ENCODE results near the gene MRPS27.

MRPS27 gene

DNA sequence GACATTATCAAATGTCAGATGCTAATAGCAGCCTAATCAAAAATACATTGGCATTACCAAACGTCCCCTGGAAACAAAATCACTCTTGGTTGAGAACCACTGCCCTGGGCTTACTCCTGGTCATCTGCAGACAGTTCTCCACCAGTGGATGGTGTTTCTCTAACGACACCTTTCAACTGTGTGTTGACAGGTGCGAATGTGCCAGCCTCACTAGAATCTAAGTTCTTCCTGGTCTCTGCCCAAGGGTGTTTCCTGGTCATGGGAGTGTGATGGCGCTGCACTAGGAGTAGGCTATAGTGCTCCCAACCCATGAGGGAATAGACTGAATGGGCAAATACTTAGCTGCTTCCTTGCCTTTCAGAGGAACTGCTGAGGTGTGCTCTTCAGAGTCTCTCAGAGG lies 105.9 kb downstream of the MRPS27 start:
- no peak overlapping the region for H3K4me3 ChIP-seq
- H3K27ac ChIP-seq, result no peak overlapping the region

DNA sequence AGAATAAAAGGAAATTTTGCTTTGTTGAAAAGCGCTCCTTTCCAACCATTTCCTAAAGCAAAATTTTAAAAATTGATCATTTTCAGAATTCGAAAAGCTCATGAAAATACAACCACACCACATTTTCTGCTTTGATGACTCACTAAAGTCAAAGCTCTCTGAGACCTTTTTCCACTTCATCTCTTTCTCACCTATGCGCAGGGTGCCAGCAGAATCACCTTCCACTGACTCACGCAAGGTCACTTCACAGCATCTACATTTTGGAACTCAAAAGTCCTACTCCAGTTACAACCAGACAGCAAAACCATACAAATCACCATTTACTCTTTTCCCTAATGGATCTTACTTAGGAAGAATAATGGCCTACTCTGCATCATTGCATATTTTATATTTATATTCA lies 106.6 kb downstream of the MRPS27 start:
- no peak overlapping the region for H3K27ac ChIP-seq

DNA sequence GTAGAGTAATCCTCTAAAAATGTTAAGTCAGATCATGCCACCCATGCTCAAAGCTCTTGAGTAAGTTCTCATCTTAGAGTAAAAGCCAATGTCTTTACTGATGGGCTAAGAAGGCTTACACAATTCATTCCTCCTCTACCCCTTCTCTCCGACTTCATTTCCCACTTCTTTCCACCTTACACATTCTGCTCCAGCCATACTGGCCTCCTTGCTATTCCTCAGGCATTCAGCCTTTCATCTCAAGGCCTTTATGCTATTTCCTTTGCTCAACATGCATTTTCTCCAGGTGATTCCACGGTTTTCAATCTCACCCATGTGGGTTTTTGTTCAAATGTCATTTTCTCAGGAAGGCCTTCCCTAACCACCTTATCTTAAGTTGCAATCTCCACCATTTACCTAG lies 107.9 kb downstream of the MRPS27 start:
- peak overlapping the region in 2 of 21 experiments; percentile 45 to 80 for H3K27ac ChIP-seq
- no peak overlapping the region for H3K4me3 ChIP-seq

More for the DNA sequence above, 106.6 kb downstream of the MRPS27 start:
- H3K4me3 ChIP-seq, result no peak overlapping the region

DNA sequence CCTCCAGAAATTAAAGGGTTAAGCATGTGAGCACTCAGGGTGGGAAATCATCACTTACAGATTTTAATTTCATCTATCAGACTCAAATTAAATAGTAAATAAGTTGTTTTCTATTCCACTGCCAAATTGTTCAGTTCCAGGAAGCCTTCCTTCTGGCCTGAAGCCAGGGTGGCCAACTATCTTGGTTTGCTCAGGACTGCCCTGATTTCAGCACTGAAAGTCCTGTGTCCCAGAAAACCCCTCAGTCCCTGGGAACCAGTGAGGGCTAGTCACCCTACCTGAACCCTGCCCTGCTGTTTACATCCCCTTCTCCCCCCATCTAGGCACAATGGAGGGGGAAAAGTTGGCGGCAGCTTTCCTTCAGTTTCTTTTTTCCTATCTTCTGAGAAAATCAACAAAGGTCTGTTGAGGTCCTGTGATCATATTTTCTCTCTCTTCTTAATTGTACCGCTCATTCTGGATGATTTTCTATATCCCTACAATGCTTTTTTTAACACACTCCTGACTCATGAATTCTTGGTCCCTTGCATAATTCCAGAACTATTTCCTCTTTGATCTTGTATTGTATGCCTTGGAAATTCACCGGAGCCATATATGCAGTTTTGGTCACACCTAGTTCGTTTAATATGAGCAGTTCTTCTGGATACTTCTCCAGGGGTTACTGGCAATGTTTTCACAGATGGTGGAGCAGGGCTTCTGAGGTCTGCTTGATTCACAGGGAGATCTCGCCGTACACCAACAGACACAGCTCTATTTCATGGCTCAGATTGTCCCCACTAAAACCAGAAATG lies 109.0 kb downstream of the MRPS27 start:
- Histone ChIP-seq H3K4me3 (no peak overlapping the region), H3K27ac (peak overlapping the region in 19 of 21 experiments; percentile 13 to 80 (median 47))

DNA sequence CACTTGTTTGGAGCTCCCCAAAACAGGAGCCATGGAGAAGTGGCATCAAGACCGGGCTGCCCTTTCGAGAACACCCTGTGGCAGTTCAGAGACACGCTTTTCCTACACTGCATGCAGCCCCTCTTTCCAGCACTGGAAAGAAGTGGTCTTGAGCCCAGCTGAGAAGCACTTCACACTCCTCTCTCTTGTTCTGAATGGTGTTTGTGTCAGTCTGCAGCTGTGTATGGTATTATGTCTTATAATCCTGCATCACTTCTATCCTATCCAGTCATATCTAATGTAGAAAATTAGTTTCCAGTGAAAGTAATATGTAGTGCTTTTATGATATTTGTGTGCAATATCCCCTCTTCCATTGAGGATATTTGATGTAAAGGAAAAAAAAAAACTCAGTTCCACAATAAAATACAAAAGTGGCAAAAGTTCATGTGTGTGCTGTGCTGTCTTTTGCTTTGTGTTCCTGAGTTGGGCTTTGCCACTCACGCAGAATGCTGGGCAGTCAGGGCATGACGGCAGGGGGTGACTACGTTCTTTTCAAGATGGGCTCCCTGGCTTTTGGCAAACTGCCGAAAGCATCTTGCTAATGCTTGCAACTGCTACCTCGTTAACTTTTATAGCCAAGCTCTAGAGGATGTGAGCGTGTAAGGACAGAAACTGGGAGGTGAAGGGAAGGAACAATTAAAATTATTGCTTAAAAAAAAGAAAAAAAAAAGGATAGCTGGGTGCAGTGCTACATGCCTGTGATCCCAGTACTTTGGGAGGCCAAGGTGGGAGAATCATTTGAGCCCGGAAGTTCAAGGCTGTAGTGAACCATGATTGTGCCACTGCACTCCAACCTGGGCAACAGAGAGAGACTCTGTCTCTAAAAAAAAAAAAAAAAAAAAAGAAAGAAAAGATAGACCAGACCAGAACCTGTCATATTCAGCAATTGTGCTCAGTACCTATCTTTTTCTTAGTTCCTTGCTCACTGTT lies 110.6 kb downstream of the MRPS27 start:
- H3K27ac ChIP-seq, result peak overlapping the region in 1 of 21 experiments; percentile 45
- no peak overlapping the region for H3K4me3 ChIP-seq

- H3K4me3 ChIP-seq, result no peak overlapping the region
- no peak overlapping the region for H3K27ac ChIP-seq
Measured at GRCh38 chr5:72208324-72208926, 111.6 kb downstream of the MRPS27 start.

DNA sequence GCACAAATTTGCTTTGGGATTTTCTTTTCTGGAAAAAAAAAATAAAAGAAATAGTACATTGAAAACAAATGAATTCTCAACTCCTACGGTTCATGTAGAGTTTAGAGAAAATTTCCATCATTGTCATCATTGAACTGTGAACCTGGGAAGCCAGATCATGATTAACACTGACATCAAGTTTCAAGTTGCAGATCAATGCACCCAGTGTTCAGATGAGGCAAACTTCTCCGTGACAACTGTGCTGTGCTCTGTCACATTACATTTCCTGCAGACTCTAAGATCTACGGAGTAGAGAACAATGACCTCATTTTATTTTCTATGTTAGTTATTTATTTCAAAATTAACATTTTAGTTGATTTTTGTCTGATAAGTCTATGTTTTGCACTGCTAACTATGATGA lies 113.0 kb downstream of the MRPS27 start:
- Histone ChIP-seq H3K27ac (no peak overlapping the region), H3K4me3 (no peak overlapping the region)

GRCh38 chr5:72206160-72206559 lies 113.9 kb downstream of the MRPS27 start:
- H3K27ac ChIP-seq, result no peak overlapping the region

DNA sequence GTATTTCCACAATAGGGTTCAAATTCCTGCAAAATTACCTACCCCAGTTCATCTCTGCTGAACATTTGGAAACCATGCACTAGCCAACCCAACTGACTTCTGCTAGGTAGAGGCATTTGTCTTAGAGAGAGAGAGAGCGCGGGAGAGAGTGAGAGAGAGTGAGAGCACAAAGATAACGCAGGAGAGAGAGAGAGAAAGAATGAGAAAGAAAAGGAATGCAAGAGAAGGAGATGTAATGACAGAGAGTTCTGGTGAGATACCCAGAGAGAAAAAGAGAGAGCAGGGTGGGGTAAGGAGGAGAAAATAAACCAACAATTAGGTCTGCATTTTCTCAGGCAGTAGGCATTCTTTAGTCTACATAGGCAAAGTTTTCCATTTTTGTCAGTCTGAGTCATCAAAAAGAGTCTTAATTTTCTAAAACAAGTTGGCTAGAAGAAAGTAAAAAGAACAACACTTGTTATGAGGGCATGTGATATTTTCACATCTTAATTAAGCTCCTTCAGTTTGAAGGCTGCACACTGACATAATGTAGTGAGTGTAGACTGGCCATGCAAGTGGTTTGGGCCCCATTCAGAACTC lies 114.5 kb downstream of the MRPS27 start:
- H3K4me3 ChIP-seq, result no peak overlapping the region
- H3K27ac ChIP-seq, result no peak overlapping the region

More at GRCh38 chr5:72206160-72206559, 113.9 kb downstream of the MRPS27 start:
- H3K4me3 ChIP-seq, result no peak overlapping the region

DNA sequence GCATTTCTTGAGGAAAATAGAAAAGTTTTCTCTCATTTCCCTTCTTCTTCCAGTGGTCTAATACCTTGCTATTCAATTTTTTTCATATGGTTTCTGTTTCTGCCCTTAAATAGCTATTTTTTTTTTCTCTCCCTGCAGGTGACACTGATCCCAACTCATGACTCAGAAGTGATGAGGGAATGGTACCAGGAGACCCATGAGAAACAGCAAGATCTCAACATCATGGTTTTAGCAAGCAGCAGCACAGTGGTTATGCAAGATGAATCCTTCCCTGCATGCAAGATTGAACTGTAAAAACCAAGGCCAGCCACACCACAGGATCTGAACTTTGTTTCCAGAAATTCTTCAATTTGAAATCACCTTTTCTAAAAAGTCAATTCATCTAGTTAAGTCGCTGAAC lies 115.1 kb downstream of the MRPS27 start:
- Histone ChIP-seq H3K27ac (no peak overlapping the region), H3K4me3 (no peak overlapping the region)

- H3K4me3 ChIP-seq, result no peak overlapping the region
- H3K27ac ChIP-seq, result no peak overlapping the region
Measured at GRCh38 chr5:72203251-72203845, 116.7 kb downstream of the MRPS27 start.

DNA sequence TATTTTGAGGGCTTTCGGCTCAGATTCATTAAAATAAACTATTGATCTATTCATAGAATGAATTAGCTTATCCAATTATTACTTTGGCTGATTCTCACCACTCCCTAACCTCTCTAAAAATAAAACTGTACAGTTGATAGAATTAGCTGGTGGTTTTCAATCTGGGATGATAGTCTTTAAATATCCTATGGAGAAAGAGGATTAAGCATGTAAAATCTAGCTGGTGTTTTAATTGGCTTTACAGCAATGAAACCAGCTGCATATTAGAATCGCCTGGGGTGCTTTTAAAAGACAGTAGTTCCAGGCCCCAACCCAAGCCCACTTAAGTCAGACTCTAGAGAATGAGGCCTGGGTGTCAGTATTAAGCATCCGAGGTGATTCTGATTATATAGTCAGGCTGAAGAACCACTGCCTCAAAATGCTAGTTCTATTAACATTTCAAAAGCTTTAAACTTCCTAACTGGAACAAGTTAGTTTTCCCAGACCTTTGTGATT lies 117.7 kb downstream of the MRPS27 start:
- H3K27ac ChIP-seq, result no peak overlapping the region
- H3K4me3 ChIP-seq, result no peak overlapping the region

DNA sequence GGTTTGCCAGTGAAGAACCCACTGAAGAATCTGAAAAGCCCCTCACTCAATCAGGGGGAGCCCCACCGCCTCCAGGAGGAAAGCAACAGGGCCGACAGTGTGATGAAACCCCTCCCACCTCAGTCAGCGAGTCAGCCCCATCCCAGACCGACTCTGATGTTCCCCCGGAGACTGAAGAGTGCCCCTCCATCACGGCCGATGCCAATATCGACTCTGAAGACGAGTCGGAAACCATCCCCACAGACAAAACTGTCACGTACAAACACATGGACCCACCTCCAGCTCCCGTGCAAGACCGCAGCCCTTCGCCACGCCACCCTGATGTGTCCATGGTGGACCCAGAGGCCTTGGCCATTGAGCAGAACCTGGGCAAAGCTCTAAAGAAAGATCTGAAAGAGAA lies 120.4 kb downstream of the MRPS27 start:
- no peak overlapping the region for H3K27ac ChIP-seq
- H3K4me3 ChIP-seq, result no peak overlapping the region

GRCh38 chr5:72197393-72197792 lies 122.6 kb downstream of the MRPS27 start:
- Histone ChIP-seq H3K27ac (no peak overlapping the region), H3K4me3 (no peak overlapping the region)

- H3K27ac ChIP-seq, result no peak overlapping the region
- no peak overlapping the region for H3K4me3 ChIP-seq
Measured at GRCh38 chr5:72195581-72195980, 124.5 kb downstream of the MRPS27 start.

DNA sequence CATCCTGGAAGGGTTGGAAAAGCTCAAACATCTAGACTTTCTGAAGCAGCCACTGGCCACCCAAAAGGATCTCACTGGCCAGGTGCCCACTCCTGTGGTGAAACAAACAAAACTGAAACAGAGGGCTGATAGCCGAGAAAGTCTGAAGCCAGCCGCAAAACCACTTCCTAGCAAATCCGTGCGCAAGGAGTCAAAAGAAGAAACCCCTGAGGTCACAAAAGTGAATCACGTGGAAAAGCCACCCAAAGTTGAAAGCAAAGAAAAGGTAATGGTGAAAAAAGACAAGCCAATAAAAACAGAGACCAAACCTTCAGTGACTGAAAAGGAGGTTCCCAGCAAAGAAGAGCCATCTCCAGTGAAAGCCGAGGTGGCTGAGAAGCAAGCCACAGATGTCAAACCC lies 125.2 kb downstream of the MRPS27 start:
- H3K4me3 ChIP-seq, result no peak overlapping the region
- no peak overlapping the region for H3K27ac ChIP-seq

GRCh38 chr5:72191404-72191803 lies 128.6 kb downstream of the MRPS27 start:
- Histone ChIP-seq H3K27ac (no peak overlapping the region), H3K4me3 (no peak overlapping the region)

GRCh38 chr5:72189146-72189545 lies 130.9 kb downstream of the MRPS27 start:
- H3K27ac ChIP-seq, result no peak overlapping the region
- H3K4me3 ChIP-seq, result no peak overlapping the region

DNA sequence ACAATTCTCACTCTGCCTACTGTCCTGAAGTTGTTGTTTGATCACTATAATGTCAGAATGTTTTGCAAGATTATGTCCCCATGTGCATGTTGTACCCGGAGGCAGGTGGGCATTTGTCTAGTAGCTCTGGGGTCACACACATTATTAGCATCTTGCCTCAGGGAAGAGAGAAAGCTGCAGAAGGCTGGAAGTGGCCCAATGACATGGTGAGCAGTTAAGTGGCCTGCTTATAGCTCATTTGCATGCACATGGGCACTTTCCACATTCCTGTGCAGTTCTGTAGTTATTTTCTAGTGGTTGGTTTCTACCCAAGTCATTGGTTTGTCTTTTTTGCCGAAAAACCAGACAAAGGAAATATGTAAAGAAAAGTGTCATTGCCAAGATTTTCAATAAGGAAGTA lies 131.9 kb downstream of the MRPS27 start:
- Histone ChIP-seq H3K27ac (no peak overlapping the region), H3K4me3 (no peak overlapping the region)

Measured in skin epidermis (tissue), 12 donors.